GM12872 (cell line): ENCODE measurements around the gene PPP6R3.

Experiments used
- CTCF ChIP-seq: IDR thresholded peaks from 3 replicates; pipeline ENCODE4 v1.5.1; 2011; ENCODE audit warnings: low read depth, mild to moderate bottlenecking, low read length, moderate library complexity; ENCODE audit not compliant: insufficient read depth

Gene PPP6R3, protein sequence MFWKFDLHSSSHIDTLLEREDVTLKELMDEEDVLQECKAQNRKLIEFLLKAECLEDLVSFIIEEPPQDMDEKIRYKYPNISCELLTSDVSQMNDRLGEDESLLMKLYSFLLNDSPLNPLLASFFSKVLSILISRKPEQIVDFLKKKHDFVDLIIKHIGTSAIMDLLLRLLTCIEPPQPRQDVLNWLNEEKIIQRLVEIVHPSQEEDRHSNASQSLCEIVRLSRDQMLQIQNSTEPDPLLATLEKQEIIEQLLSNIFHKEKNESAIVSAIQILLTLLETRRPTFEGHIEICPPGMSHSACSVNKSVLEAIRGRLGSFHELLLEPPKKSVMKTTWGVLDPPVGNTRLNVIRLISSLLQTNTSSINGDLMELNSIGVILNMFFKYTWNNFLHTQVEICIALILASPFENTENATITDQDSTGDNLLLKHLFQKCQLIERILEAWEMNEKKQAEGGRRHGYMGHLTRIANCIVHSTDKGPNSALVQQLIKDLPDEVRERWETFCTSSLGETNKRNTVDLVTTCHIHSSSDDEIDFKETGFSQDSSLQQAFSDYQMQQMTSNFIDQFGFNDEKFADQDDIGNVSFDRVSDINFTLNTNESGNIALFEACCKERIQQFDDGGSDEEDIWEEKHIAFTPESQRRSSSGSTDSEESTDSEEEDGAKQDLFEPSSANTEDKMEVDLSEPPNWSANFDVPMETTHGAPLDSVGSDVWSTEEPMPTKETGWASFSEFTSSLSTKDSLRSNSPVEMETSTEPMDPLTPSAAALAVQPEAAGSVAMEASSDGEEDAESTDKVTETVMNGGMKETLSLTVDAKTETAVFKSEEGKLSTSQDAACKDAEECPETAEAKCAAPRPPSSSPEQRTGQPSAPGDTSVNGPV

DNA sequence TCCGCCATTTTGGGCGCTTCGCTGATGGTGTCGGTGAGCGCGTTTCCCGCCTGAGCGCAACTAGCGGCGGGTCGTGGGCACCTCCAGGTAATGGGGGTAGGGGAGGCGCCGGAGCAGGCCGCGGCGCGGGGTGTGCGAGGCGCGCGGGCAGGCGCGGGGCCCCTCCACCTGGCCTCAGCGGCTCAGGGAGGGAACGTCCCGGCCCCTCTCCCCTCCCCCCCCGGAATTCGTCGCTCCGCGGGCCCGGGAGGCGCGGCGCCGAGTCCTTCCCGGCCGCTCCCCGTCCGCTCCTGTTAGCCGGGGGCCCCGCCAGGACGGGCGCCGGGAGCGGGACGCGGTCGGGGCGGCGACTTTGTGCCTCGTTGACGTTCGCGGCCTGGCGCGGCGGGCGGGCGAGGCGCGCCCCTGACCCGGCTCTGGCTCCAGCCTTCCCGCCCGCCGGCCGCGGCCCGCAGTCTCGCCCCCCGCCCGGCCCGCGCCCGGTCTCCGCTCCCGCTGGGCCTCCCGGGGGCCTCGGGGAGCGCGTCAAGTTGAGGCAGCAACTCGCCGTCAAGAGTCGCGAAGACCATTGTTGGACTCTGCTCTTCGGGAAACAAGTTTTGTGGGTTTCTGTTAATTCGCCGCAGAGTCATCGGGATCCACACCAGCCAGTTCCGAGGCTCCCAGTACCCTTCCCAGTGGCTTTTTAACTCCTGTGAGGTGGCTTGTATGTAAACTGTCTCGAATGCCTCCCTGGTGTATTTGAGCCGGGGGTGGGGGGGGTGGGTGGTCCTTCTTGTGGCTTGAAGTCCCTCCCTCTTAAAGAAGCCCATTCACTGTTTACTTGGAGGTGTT is at the start of gene PPP6R3:
TSS of gene PPP6R3 (plus strand) at position 12 of the 834 bp plus-strand sequence. CDS start 76,913 bp downstream, outside the sequence.
- TF ChIP-seq CTCF: no peak

DNA sequence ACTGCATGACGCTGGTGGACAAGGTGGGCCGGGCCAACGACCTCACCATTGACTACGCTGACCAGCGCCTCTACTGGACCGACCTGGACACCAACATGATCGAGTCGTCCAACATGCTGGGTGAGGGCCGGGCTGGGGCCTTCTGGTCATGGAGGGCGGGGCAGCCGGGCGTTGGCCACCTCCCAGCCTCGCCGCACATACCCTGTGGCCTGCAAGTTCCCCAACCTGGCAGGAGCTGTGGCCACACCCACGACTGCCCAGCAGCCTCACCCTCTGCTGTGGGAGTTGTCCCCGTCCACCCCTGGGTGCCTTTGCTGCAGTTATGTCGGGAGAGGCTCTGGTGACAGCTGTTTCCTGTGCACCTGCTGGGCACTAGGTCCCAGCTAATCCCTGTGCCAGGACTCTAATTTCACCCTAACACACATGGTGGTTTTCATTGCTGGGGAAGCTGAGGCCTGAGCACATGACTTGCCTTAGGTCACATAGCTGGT is 49.0 kb upstream of the PPP6R3 start:
- TF ChIP-seq CTCF: no peak

DNA sequence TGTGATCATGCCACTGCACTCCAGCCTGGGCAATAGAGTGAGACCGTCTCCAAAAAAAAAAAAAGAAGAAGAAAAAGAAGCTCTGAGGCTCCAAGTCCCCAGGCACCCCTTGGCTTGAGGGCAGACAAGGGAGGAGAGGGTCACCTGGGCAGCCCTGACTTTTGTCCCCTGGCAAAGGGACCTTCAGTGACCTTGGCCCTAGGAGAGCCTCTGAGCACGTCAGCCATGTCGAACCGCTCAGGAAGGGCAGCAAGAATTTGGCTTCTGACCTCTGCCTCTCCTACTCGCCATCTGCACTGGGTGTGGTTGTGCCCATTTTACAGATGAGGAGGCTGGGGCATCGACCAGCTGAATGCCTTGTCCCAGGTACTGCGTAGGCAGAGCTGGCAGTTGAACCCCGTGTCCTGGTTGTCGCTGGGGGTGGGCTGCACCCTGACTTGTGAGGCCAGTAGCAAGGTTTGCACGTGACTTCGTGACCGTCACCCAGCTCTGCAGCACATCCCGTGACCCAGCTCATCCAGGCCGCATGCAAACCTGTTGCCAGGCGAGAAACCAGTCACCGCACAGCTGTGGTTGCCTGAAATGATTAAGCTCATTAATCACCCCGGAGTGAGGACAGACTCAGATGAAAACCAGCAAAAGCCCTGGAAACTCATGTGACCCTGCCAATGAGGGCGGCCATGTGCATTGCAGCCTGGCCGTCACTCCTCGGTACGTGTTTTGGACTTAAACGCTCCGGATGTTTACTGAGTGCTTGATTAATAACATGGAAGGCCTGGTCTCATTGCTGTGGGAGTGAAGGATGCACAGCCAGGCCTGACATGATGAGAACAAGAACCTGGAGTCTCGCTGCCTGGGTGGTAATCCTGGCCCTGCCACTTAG is 47.7 kb upstream of the PPP6R3 start:
- no peak for TF ChIP-seq CTCF

- no peak for TF ChIP-seq CTCF
Observed at GRCh38 chr11:68413591-68413999, 47.0 kb upstream of the PPP6R3 start.

DNA sequence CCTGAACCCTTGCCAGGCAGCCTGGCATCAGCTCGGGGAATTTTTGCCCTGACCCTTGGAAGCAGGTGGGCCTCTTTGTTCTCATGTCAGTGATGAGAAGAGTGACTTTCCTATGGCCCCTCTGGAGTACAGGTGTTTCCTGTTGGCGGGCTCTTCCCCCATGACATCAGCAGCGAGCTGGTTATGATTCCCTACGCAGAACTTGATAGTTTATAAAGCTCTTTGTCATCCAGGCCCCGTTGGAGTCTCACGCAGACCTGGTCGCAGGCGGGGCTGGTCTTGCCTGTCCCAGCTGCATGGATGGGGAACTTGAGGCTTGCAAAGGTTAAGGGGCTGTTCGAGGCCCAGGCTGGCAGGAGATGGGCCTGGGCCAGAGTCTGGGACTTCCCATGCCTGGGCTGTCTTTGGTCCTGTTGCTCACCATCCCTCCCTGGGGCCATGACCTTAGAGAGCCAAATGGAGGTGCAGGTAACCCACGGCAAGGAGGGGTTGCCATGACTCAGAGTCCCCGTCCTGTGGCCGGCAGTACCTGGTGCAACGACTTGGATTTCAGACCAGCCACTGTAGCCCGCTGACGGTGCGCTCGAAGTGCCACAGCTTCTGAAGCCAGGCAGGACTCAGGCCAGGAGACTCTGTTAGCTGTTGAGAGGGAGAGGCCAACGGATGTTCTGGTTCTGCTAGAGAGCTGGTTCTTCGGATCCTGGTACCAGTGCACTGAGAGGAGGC is 45.9 kb upstream of the PPP6R3 start:
- TF ChIP-seq CTCF: no peak

- TF ChIP-seq CTCF: no peak
Observed at GRCh38 chr11:68416070-68416578, 44.4 kb upstream of the PPP6R3 start.
